ENCODE measurements around the gene RAX. TPM values are rescaled to one million over a fixed set of nuclear protein-coding genes. Genes with fewer than 3 reads are reported as not detected.

Gene RAX
- total RNA-seq, 2 experiments from 2014 or later, result not detected

DNA sequence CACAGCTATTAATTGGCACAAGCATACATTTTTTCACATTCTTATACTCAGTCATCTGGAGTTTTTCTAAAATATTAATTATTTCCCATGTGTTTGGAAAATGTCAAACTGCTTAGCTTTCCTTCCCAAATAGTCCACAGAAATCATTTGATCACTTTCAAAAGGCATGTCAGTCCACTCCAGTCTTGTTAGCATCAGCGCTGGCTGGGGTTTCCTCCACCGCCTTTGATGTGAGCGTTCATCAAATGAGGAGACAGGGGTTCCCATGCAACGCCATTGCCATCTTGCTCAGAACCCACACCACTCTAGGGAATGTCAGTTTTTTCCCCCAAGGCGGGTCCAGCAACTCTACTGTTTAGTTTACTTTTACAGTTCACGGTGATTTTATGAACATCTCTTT, 13.1 kb upstream of the RAX start:
- H3K36me3 Mint-ChIP-seq, result no peaks in the 10 kb centered on the region
- no peak overlapping the region for H3K27ac Mint-ChIP-seq
- H3K9me3 Mint-ChIP-seq, result no peaks in the 10 kb centered on the region
- ATAC-seq (ENCODE audit: low read depth) (no peak), DNase-seq (no peak)
- no peak overlapping the region for H3K4me3 Mint-ChIP-seq
- peaks cover 52% of the 10 kb centered on the region for H3K27me3 Mint-ChIP-seq
- POLR2A ChIA-PET, result no interaction called here
- no peaks in the 10 kb centered on the region for H3K4me1 Mint-ChIP-seq

DNA sequence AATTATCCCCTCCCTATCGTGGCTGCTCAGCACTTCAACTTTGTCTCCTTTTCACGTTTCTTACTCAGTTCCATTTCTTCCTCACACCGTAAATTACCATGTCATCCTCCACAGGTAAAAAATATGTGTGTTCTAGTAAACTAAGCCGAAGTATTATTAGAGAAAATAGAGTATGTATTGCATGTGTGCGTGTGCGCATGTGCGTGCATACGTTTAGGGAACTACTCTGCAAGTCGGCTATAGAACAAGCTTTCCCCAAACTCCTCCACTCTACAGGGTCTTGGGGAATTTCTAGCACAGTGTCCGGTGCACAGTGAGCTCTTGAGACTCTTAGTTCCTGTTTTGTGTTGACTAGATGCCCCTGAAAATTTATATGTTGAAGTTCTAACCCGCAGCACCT, 9.1 kb upstream of the RAX start:
- ATAC-seq (ENCODE audit: low read depth) (no peak), DNase-seq (no peak)
- H3K9me3 Mint-ChIP-seq, result no peaks in the 10 kb centered on the region
- H3K4me1 Mint-ChIP-seq, result no peaks in the 10 kb centered on the region
- H3K4me3 Mint-ChIP-seq, result no peak overlapping the region
- H3K27me3 Mint-ChIP-seq, result peaks cover 51% of the 10 kb centered on the region
- POLR2A ChIA-PET, result no interaction called here
- H3K27ac Mint-ChIP-seq, result no peak overlapping the region
- H3K36me3 Mint-ChIP-seq, result no peaks in the 10 kb centered on the region

DNA sequence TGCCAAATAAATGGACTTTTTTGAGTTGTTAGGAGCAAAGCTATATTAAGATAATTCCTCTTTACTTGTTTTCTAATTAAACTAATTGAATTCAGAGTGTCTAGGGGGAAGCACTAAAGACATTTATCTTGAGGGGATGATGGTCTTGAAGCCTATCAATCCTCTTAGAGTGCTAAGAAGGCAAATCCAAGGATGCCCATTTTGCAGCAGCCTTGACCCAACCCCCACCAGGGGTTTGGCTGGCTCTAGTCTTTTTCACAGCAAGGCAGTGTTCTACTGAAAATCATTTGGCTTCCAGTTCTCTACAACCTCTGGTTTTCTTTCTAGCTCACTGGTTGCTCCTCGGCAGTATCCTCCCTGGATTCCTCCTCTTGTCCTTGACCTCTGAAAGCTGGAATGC, 6.5 kb upstream of the RAX start:
- H3K27ac Mint-ChIP-seq, result no peak overlapping the region
- DNase-seq, result no peak

DNA sequence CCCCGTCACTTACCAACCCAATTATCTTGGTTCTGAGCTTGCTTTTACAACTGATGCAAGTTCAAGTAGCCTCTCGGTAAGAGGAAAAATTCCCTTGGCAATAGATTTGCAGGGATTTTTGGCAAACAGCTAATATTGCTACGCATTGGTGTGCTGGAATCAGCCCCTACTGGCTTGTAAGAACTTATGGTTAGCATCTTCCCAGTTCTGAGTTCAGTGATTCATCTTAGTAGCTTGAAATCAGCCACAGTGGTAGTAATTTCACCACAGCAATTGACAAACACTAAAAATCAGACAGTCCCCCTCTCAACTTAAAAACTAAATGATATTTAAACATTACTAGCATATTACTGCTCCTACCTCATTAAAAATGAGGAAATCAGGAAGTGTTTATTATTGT, 5.9 kb upstream of the RAX start:
- H3K9me3 Mint-ChIP-seq, result no peaks in the 10 kb centered on the region
- H3K27me3 Mint-ChIP-seq, result peaks cover 59% of the 10 kb centered on the region
- POLR2A ChIA-PET, result no interaction called here
- H3K36me3 Mint-ChIP-seq, result peaks cover 2% of the 10 kb centered on the region
- ATAC-seq (ENCODE audit: low read depth), result no peak
- H3K27ac Mint-ChIP-seq, result no peak overlapping the region
- no peaks in the 10 kb centered on the region for H3K4me1 Mint-ChIP-seq
- no peak overlapping the region for H3K4me3 Mint-ChIP-seq
- no peak for DNase-seq

More for the DNA sequence above, 6.5 kb upstream of the RAX start:
- no peaks in the 10 kb centered on the region for H3K36me3 Mint-ChIP-seq
- H3K27me3 Mint-ChIP-seq, result peaks cover 59% of the 10 kb centered on the region
- H3K4me1 Mint-ChIP-seq, result no peaks in the 10 kb centered on the region
- no peaks in the 10 kb centered on the region for H3K9me3 Mint-ChIP-seq
- POLR2A ChIA-PET, result no interaction called here
- ATAC-seq (ENCODE audit: low read depth), result no peak
- no peak overlapping the region for H3K4me3 Mint-ChIP-seq

DNA sequence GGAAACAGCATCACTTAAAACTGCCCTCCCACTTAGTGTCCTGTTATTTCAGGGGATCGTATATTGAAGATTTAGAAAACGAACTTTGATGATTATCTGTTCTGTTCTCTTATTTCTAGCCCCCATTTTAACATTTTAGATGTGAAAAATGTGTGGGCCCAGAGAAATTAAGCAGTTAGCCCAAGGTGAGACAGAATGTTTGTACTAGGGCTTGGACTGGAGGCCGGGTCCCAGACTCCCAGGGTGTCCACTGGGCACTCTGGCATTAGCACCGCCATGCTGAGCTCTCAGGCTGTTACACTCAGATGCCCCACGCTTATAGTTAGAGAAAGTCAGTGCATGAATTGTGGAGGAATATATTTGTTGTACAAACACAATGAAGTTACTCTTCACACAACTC, 5.5 kb upstream of the RAX start:
- ATAC-seq (ENCODE audit: low read depth) (no peak), DNase-seq (no peak)
- Mint-ChIP-seq H3K27ac (no peak overlapping the region), H3K4me3 (no peak overlapping the region), H3K9me3 (no peaks in the 10 kb centered on the region), H3K36me3 (peaks cover 2% of the 10 kb centered on the region), H3K4me1 (no peaks in the 10 kb centered on the region), H3K27me3 (peaks cover 61% of the 10 kb centered on the region)
- POLR2A ChIA-PET, result no interaction called here

DNA sequence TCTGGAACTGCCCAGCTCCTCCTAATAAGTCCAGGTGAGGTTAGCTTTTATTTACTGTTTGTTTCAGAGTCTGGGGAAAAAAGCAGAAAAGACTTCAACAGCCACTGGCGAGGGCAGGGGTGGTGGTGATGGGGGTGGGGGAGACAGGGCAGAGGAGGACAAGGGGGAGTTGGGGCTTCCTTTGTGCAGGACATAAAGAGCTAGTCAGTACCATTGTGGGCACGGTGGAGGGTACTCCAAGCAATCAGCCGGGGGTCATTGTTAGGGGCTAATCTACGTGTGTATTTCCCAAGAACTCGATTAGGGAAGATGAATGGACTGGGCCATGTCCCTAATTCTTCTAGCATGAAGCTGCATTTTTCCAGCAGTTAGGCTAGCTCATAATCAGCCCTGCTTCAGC, 2.8 kb upstream of the RAX start:
- POLR2A ChIA-PET, result no interaction called here
- no peak for DNase-seq
- Mint-ChIP-seq H3K27me3 (peaks cover 68% of the 10 kb centered on the region), H3K4me1 (peaks cover 2% of the 10 kb centered on the region), H3K36me3 (peaks cover 2% of the 10 kb centered on the region), H3K9me3 (no peaks in the 10 kb centered on the region), H3K4me3 (no peak overlapping the region), H3K27ac (no peak overlapping the region)
- ATAC-seq (ENCODE audit: low read depth), result no peak

DNA sequence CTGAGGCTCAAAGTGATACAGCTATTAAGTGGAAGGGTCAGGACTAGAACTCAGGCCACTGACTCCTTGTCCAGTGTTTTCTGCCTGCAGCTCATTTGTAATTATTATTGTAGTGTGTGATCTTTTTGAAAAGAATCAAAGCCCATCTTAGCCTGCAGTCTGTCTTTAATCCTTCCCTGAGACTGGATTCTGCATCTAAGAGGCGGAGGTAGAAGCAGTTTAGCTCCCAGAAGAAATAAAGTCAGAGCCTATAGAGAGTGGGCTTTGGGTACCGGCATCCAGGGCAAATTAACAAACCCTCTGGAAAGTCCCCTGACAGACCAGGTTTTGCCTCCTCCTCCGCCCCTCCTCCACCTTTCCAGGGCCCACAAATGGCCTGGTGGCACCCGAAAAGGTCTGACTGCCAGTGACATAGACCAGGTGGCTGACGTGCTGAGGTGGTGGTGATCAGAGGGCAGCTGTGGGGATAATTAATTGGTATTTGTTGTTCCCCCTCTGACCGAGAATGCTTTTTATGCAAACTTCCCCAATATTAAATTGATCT, 2.2 kb upstream of the RAX start:
- Mint-ChIP-seq H3K27ac (no peak overlapping the region), H3K9me3 (no peaks in the 10 kb centered on the region), H3K27me3 (peaks cover 72% of the 10 kb centered on the region), H3K4me3 (no peak overlapping the region), H3K36me3 (peaks cover 2% of the 10 kb centered on the region), H3K4me1 (peaks cover 2% of the 10 kb centered on the region)
- no peak for DNase-seq
- ATAC-seq (ENCODE audit: low read depth), result no peak
- POLR2A ChIA-PET, result no interaction called here

DNA sequence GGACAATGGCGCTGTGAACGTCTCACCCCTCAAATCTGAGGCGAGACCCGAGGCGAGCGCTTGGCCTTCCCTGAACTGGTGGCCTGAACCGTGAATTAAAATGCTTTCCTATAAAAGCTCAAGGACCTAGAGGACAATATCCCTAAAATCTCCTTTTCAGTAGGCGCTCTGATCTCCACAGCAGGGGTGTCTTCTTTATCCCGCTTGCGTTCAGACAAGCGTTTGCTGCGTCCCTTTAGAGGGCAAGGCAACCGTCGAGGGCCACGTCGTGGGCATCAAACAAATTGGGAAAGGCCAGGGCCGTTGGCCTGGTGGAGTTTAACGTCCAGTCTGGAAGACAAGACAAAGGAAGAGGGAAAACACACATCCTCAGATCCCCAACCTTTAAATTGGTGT, 1.3 kb upstream of the RAX start:
- Mint-ChIP-seq H3K9me3 (no peaks in the 10 kb centered on the region), H3K27ac (no peak overlapping the region), H3K36me3 (peaks cover 2% of the 10 kb centered on the region), H3K4me1 (peaks cover 5% of the 10 kb centered on the region), H3K27me3 (peaks cover 77% of the 10 kb centered on the region), H3K4me3 (no peak overlapping the region)
- POLR2A ChIA-PET, result no interaction called here
- DNase-seq, result no peak
- ATAC-seq (ENCODE audit: low read depth), result no peak

DNA sequence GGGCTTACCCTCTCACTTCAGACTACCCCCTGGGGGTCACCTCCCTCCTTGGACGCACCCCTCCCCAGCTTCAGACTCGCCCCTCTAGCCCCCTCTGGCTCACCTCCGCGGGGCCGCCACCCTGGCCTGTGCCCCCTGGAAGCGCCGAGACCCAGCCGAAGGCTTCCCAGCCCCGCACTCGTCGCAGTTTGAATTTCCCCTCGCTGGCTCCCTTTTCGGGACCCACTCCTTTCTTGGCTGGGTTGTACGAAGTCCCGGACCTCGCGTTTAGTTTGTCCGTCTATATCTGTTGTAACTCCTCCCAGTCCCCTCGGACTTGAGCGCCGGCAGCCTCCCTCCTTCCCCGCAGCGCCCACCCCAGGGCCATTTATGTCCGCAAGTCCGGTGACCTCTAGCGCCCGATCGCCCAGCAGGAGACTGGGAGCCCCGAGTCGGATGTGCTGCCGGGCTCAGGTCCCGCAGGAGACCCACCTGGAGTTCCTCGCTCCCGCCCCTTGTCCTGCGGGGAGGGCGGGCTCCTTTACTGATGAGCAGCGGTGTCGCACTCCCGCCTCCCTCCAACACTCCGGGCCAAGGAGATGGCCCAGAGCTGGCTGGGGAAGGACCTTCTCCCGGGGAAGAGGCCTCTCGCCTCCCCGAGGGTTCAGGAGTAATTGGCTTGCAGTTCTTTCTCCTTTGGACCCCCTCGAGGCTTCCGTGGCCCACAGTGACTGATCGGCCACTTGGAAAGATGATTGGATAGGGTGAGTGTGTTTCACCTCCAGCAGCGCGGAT, 692 bp upstream of the RAX start:
- ATAC-seq (ENCODE audit: low read depth) (no peak), DNase-seq (no peak)
- Mint-ChIP-seq H3K27ac (no peak overlapping the region), H3K27me3 (peaks cover 80% of the 10 kb centered on the region), H3K4me1 (peaks cover 6% of the 10 kb centered on the region), H3K9me3 (no peaks in the 10 kb centered on the region), H3K4me3 (peak overlapping the region; percentile 37), H3K36me3 (peaks cover 2% of the 10 kb centered on the region)
- POLR2A ChIA-PET, result no interaction called here

DNA sequence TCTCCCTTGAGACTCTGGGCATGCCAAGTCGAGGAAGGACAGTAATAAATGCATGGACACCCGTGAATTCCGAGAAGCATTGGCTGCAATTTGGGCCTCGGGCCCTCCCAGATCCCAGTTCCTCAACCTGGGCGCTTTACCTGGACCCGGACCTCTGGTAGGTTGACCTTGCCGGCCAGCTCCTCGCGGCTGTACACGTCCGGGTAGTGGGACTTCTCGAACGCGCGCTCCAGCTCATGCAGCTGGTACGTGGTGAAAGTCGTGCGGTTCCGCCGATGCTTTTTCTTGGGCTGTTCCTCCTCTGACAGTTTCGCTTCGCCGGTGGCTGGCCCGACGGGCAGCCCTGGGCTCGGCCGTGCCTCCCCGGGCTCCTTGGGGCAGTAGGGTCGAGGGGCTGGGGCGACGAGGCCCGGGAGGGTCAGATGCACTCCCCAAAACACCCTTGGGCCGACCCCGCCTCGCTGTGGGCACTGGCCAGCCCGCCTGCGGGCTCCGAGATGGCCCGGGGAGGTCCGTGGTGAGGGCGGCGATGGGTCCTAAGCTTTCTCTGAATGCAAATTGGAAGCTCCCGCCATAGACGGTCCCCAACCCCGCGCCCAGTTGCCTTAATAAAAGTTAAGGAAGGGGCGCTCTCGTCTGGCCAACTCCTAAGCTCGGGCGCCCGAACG, 899 bp downstream of the RAX start:
- Mint-ChIP-seq H3K36me3 (peaks cover 2% of the 10 kb centered on the region), H3K9me3 (no peaks in the 10 kb centered on the region), H3K4me3 (peak overlapping the region; percentile 30), H3K4me1 (peaks cover 11% of the 10 kb centered on the region), H3K27ac (no peak overlapping the region), H3K27me3 (peaks cover 87% of the 10 kb centered on the region)
- ATAC-seq (ENCODE audit: low read depth) (no peak), DNase-seq (no peak)
- POLR2A ChIA-PET, result no interaction called here

DNA sequence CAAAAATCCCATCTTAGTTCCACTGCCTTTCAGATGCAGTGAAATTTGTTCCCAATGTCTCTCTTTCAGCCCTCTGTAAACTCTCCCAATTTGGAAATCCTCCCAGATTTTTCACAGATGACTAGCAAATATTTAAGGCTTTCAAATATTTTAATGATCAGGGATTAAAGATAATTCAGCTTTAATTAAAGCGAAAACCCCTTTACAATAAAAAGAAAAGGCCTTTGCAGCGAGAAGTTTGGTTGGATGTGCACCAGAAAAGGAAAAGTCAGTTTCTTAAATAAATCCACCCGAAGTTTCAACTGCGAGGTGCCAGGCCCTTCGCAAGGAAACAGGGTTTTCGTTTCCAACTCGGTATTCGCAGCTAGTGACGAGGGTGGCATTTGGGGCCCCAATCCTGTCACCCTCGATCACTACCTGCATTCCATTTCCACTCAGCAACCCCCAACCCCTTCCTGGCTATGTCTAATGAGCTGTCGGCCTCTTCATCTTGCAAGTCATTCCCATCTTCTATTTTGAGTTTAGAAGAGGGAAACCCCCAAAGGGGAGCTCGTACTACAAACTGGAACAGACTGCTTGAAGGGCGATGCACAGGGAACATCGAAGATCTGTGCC, 1.5 kb downstream of the RAX start:
- ATAC-seq (ENCODE audit: low read depth), result no peak
- POLR2A ChIA-PET, result no interaction called here
- H3K9me3 Mint-ChIP-seq, result no peaks in the 10 kb centered on the region
- H3K4me3 Mint-ChIP-seq, result peak overlapping the region; percentile 30
- peaks cover 87% of the 10 kb centered on the region for H3K27me3 Mint-ChIP-seq
- no peak for DNase-seq
- H3K4me1 Mint-ChIP-seq, result peaks cover 12% of the 10 kb centered on the region
- H3K27ac Mint-ChIP-seq, result no peak overlapping the region
- H3K36me3 Mint-ChIP-seq, result peaks cover 2% of the 10 kb centered on the region

DNA sequence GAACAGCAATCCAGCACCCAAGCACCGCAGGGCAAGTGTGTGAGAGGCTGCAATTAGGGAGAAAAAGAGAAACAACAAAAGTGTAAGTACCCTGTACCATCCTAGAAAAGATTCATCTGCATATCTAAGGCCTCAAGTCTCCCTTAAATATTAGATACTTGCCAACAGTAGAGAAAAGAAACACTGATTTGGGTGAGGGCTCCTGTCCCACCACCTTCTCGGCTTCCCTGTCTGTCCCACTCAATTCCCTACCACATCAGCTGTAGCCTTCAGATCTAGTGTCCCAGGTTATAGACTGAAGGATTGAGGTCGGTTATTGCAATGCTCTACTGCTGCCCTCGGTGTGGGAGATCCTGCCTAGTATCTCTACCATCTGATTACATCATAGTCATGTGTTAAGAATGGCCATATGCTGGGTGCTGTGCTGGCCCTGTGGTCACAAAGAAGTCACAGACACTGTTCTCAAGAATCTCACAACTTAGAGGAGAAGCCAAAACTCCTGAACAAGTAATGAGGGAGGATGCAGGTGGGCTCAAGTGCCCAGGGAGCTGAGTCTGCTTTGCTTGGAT, 2.5 kb downstream of the RAX start:
- DNase-seq (no peak), ATAC-seq (ENCODE audit: low read depth) (no peak)
- POLR2A ChIA-PET, result no interaction called here
- Mint-ChIP-seq H3K4me1 (peaks cover 15% of the 10 kb centered on the region), H3K4me3 (no peak overlapping the region), H3K9me3 (no peaks in the 10 kb centered on the region), H3K27ac (no peak overlapping the region), H3K27me3 (peaks cover 87% of the 10 kb centered on the region), H3K36me3 (peaks cover 2% of the 10 kb centered on the region)

DNA sequence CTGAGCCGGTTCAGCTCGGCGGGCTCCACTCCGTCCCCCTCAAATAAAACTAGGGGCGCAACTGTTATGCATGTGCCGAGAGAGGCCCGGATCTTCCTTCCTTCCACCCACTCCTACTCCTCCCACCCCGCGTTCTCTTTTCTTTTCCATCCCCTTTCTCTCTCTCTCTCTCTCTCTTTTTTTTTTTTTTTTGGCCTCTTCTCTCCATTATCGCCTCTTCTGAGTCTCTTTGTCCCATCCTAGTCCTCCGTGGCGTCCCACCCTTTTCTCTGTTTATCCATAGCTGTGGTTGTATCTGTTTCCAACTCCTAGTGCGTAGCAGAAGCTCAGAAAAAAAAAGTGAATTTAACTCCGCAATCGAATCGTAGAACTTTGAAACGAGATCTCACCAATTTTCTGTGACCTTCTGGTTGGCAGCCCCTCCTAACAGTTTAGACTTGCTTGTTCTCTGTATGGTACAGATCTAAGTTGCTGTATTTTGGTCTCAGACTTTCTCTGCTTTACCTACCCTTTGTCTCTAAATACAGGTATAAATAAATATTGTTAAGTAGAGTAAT, 3.6 kb downstream of the RAX start:
- H3K27ac Mint-ChIP-seq, result no peak overlapping the region
- H3K27me3 Mint-ChIP-seq, result peaks cover 85% of the 10 kb centered on the region
- H3K4me1 Mint-ChIP-seq, result peaks cover 16% of the 10 kb centered on the region
- ATAC-seq (ENCODE audit: low read depth), result no peak
- H3K4me3 Mint-ChIP-seq, result peak overlapping the region; percentile 33
- no peaks in the 10 kb centered on the region for H3K9me3 Mint-ChIP-seq
- POLR2A ChIA-PET, result no interaction called here
- DNase-seq, result no peak
- peaks cover 1% of the 10 kb centered on the region for H3K36me3 Mint-ChIP-seq
